GM19463 (cell line): ENCODE measurements around the gene PI16.

ENCODE experiments used
- ATAC-seq: cut with Tn5 transposase; IDR thresholded peaks from one replicate; pipeline ENCODE4 v1.9.1; 2021; ENCODE audit warnings: mild to moderate bottlenecking, moderate library complexity; ENCODE audit not compliant: unreplicated experiment

Gene PI16

DNA sequence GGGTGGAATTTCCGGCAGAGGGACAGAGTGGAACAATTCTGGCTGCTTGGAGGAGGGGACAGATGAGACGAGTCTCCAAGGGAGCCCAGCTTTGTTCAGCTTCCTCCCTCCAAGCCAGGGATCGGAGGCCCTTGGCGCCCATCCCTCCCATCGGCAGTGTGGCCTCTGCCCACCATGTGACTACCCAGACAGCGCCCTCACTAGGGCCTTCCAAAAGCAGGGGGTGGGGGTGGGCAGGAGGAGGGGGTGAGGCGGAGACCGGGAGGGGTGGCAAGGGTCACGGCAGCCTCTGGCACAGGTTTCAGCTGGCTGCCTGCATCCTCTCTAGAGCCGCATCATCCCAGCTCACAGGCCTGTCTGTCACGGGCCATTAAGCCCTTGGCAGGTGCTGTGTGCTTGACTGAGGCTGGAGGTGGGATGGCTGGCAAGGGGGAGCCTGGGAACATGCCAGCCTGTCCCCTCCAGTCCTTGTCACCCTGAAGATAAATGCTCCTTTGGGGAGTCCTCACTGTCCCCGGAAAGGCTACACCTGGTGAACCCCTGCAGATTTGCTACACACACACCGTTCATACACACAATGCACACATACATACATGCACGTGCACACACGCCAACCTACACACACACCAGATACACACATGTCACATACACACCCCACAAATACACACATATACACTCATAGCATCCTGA is 44.7 kb downstream of the PI16 start:
- no peak for ATAC-seq

- ATAC-seq, result no peak
Measured at GRCh38 chr6:36999751-37000125, 45.2 kb downstream of the PI16 start.

DNA sequence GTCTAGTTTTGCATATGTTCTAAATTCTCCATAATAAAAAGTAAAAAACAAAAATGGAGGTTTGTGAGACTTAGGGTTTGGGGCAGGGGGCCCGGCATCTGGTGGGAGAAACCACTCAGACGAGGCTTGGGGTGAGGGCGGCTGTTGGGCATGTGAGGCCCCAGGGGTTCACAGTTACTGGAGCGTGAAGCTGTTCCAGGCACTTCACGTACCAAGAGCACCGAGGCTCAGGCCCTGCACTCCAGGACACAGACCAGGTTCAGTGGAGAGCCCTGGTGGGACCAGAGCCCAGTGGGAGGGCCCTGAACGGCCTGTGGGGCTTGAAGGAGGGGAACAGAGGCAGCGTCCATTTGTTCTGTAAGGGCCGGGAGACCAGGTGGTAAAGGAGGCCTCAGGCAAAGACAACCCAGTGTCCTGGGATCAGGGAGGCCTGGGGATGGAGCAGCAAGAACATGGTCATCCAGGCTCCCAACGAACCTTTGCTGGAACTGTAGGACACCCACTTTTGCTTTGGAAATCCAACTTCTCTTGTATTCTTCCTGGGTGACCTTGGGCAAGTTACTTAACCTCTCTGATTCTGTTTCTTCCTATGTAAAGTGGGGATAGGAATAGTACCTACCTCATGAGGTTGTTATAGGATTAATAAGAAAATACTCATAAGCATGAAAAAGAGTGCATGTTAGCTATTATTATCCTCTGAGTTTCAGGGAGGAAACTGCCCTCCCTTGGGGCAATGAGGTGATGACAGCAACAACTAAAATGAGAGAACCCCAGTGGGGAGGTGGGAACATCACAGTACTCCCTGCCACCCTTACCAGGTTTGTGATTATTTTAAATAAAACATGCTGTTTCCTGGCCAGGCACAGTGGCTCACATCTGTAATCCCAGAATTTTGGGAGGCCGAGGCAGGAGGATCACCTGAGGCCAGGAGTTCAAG is 49.8 kb downstream of the PI16 start:
- ATAC-seq, result no peak

- ATAC-seq, result peak; percentile 68
Measured at GRCh38 chr6:37005061-37005810, 50.7 kb downstream of the PI16 start, which contains the start of gene FGD2. TSS of gene FGD2 (plus strand) at chr6:37005655. CDS start at chr6:37005818, 163 bp downstream.

- peak; percentile 8 for ATAC-seq
Measured at GRCh38 chr6:37005827-37006567, 51.5 kb downstream of the PI16 start.

GRCh38 chr6:37006793-37007339 is 52.3 kb downstream of the PI16 start:
- ATAC-seq, result peak; percentile 2

DNA sequence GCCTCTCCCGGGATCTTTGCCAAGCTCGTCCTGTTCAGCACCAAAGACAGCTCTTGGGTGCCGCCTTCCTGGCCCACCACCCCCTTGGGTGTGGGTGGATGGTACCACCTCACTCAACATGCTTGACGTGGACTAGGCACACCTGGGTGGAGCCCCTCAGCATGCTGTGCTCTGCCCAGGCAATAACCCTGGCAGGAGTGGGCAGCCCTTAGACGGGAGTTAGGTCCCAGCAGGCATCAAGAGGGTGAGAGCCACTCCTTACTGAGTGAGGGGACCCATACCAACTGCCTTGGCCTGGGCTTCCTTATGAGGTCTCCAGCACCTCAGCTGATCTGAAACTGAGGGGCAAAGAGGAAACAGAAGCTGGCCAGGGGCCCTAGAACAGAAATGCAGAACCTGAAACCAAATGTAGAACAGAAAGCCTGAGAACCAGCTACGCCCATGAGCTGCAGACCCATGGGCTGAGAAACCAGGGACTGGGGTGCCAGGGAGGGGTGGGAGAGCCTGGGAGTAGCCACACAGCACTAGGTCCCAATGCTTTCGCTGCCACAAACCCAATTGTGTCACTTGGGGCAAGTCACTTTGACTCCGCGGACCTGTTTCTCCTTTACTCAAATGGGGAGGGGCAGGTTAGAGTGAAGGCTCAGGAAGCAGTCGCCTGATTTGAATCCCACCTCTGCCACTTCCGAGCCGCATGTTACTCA is 53.0 kb downstream of the PI16 start:
- ATAC-seq, result peak; percentile 38

DNA sequence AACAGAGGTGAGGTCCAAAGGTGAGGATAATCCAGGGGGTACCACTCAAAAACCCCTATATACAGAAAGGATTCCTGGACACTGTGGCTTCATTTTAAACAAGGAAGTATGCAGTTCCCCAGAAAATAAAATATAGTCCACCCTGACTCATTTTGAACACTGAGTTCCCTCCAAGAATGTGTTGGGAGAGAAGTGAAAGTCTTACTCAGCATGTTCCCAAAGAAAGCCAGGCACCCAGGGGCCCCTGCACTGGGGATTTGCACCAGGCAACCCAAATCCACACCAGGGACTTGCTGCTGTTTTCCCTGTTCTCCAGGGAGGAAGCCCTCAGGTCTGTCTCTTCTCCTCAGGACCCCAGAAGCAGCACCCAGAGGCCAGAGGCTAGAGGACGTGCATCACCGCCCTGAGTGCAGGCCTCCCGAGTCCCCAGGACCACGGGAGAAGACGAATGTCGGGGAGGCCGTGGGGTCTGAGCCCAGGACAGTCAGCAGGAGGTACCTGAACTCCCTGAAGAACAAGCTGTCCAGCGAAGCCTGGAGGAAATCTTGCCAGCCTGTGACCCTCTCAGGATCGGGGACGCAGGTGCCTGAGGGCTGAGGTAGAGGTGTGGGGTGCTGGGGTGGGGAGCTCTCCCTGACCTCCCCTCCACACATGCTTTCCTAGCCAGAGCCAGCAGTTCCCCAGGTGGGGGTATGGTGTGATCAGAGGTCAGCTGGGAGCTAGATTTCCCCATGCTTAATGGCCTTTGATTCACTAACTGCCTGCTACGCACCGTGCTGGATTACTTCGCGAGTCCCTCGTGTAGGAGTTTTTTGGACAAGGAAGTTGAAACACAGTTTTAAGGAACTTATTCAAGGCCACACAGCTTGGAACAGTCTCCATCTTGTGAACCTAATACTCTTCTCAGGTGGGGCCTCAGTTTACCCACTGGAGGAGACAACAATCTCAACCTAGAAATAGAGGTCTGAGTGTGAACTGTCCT is 54.2 kb downstream of the PI16 start:
- no peak for ATAC-seq

DNA sequence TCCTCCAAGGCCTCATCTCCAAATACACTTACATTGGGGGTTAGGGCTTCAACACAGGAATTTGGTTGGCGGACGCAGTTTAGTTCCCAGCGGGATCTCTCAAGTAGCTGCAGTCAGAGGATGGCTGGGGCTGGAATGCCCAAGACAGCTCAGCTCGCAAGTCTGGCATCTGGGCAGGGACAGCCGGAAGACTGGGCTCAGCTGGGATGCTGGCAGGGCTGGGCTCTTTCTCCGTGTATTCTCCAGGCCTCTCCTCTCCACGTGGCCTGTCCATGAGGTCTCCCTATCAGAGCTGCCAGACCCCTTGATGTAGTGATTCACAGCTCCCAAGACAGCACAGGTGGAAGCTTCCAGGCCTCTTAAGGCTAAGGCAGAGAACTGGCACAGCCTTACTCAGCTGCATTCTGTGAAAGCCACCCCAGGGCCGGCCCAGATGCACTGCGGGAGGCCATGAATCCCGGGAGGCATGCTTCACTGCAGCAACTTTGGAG is 55.9 kb downstream of the PI16 start:
- ATAC-seq, result no peak

DNA sequence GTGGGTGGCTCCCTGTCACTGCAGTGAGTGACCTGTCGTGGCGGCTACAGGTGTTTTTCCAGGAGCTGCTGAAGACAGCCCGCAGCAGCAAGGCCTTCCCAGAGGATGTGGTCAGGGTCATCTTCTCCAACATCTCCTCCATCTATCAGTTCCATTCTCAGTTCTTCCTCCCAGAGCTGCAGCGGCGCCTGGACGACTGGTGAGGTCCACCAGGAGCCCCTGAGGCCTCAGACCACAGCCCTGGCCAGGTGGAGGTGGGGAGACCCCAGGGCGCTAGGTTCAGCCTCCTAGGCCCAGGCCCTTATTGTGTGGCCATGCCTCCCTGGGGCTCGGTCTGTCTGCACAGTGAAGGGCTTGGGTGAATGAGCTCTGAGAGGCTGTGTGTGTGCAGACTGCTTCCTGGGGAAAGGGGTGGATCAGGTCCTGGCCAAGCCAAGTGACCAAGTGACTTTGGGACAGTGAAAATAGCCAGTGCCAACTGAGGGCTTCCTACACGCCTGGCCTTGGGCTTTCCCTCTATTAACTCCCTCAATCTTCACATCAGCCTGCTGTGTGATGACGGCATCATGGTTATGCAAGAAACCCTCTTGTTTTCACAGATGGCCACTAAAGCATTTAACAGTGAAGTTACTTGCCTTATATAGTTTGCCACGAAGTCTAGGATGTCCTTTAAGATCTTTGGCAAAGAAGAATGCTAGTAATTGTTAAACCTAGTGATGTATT is 57.3 kb downstream of the PI16 start:
- ATAC-seq, result no peak

DNA sequence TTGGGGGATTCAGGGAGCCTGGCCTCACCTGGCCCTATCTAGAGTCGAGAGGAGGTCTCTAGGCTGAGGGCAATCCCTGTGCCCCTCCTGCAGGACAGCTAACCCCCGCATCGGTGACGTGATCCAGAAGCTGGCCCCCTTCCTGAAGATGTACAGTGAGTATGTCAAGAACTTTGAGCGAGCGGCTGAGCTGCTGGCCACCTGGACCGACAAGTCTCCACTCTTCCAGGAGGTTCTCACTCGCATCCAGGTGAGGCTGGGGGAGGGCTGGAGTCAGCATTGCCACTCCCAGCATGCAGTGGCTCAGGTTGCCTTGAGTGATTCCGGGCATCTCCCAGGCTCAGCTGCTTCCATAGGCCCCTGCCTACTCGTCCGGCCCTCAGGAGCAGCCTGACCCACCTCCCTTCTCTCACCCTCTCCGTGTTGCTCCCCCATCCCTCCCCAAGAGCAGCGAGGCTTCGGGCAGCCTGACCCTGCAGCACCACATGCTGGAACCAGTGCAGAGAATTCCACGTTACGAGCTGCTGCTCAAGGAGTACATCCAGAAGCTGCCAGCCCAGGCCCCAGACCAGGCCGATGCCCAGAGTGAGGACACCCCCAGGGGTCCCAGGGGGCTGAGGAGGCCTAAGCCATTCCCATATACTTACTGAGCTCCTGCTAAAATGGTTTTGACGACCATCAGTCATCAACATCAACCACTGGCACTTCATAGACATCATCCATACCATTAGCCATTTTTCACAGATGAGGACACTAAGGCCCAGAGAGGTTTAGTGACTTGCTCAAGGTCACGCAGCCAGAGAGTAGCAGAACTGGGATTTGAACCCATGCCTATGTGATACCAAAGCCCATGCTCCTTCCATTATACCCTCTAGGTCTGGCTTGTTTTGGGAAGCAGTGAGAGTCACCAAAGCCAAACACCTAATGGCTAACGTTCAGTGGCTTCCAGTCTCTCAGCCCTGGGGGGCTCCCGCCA is 59.3 kb downstream of the PI16 start:
- ATAC-seq, result no peak
